ENCODE measurements around the gene GDF7. TPM values are rescaled to one million over a fixed set of nuclear protein-coding genes. Genes with fewer than 3 reads are reported as not detected.

The GDF7 gene
- total RNA-seq, 1 experiment from 2014 or later, result 0.04 TPM

GRCh38 chr2:20704886-20705285, 37.9 kb downstream of the GDF7 start:
- H3K79me2 ChIP-seq (ENCODE audit: insufficient read depth, low read length), result no peaks in the 10 kb centered on the region
- no peaks in the 10 kb centered on the region for H4K20me1 ChIP-seq (ENCODE audit: control insufficient read depth, insufficient read depth, insufficient read length)
- no peak overlapping the region for H2BK12ac ChIP-seq (ENCODE audit: insufficient read length, low read depth, low read length)
- H2BK15ac ChIP-seq (ENCODE audit: low read depth, low read length), result no peak overlapping the region
- no peak overlapping the region for H3K23ac ChIP-seq (ENCODE audit: insufficient read length, low read depth, low read length)
- H3K9me3 Mint-ChIP-seq, result no peaks in the 10 kb centered on the region
- H2BK20ac ChIP-seq (ENCODE audit: low read depth, low read length, poor library complexity, severe bottlenecking), result no peak overlapping the region
- H3K56ac ChIP-seq (ENCODE audit: insufficient read length, low read depth, low read length), result no peak overlapping the region
- H2AFZ ChIP-seq (ENCODE audit: low read length), result no peak overlapping the region
- no peak for TF ChIP-seq CTCF (conservative IDR thresholded peaks at IDR 0.05)
- no peak overlapping the region for H3K14ac ChIP-seq (ENCODE audit: insufficient read depth, low read length)
- WGBS (ENCODE audit: extremely low coverage, insufficient read length, low lambda C conversion rate), result no CpG with 5 or more reads among the region's 1 CpG
- no peak overlapping the region for H2BK120ac ChIP-seq (ENCODE audit: low read depth, low read length, poor library complexity, severe bottlenecking)
- no peak overlapping the region for H3K4me2 ChIP-seq (ENCODE audit: insufficient read depth, insufficient read length, low read length)
- H3T11ph ChIP-seq (ENCODE audit: low read length), result no peak overlapping the region
- no peak overlapping the region for H3K4me3 Mint-ChIP-seq
- no peak overlapping the region for H3K9ac ChIP-seq (ENCODE audit: extremely low read depth, insufficient read length, low read length)
- no peak overlapping the region for H4K91ac ChIP-seq (ENCODE audit: insufficient read length, low read depth, low read length)
- H3K4me1 ChIP-seq (ENCODE audit: insufficient read depth, low read length), result no peaks in the 10 kb centered on the region
- H3K23me2 ChIP-seq (ENCODE audit: insufficient read length, low read depth, low read length, poor library complexity, severe bottlenecking), result no peaks in the 10 kb centered on the region
- no peak overlapping the region for H4K8ac ChIP-seq (replicated peaks; ENCODE audit: insufficient read length, low read depth, low read length)
- H2BK5ac ChIP-seq (ENCODE audit: insufficient read length, low read length), result no peak overlapping the region
- no peak overlapping the region for H3K27ac ChIP-seq (ENCODE audit: insufficient read length, low read depth, low read length)
- H3K18ac ChIP-seq (ENCODE audit: insufficient read length, low read depth, low read length), result no peak overlapping the region
- H3K27ac Mint-ChIP-seq, result no peak overlapping the region
- no peaks in the 10 kb centered on the region for H3K27me3 Mint-ChIP-seq (ENCODE audit: low read depth)
- H3K27me3 ChIP-seq (ENCODE audit: insufficient read depth, low read length), result no peaks in the 10 kb centered on the region
- DNase-seq, result no peak
- no peak overlapping the region for H2AK5ac ChIP-seq (ENCODE audit: insufficient read length, low read length)
- H3K9me3 ChIP-seq (ENCODE audit: control insufficient read depth, low read depth, low read length), result no peaks in the 10 kb centered on the region
- H4K5ac ChIP-seq (ENCODE audit: insufficient read length, low read depth, low read length), result no peak overlapping the region
- H3K79me1 ChIP-seq (ENCODE audit: insufficient read depth, low read depth, low read length, poor library complexity, severe bottlenecking), result no peaks in the 10 kb centered on the region
- H3K4me1 Mint-ChIP-seq, result peaks cover 6 to 7% of the 10 kb centered on the region in 2 experiments
- H3K4ac ChIP-seq (ENCODE audit: low read depth, low read length), result no peak overlapping the region
- no peaks in the 10 kb centered on the region for H3K36me3 Mint-ChIP-seq (ENCODE audit: insufficient read depth in 1 of 3, low read depth in 3 of 3)

All from H9 (cell line).